ENCODE measurements around the gene PPP2R1B.

DNA sequence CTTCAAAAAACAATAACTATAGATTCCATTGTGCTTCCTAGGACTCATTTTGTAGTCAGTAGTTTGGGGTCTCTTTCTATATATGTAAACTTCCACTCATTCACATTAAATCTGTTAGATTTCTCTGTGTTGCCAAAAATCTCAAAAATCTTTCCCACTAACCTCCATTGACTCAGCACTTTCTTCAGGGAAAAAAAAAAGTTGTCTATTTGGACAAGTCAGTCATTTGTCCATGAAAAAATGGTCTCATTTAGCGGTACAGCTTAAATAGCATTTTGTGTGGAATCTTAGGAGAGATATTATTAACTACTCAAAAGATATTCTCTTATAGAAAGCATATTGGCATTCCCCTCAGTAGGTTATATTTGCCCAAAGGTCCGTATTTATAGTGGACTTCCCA lies 81.9 kb downstream of the PPP2R1B start:
- TF ChIP-seq, protein P1, sequence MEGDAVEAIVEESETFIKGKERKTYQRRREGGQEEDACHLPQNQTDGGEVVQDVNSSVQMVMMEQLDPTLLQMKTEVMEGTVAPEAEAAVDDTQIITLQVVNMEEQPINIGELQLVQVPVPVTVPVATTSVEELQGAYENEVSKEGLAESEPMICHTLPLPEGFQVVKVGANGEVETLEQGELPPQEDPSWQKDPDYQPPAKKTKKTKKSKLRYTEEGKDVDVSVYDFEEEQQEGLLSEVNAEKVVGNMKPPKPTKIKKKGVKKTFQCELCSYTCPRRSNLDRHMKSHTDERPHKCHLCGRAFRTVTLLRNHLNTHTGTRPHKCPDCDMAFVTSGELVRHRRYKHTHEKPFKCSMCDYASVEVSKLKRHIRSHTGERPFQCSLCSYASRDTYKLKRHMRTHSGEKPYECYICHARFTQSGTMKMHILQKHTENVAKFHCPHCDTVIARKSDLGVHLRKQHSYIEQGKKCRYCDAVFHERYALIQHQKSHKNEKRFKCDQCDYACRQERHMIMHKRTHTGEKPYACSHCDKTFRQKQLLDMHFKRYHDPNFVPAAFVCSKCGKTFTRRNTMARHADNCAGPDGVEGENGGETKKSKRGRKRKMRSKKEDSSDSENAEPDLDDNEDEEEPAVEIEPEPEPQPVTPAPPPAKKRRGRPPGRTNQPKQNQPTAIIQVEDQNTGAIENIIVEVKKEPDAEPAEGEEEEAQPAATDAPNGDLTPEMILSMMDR (IDR thresholded peaks at IDR 0.05) = no peak
- TF ChIP-seq POLR2A (IDR thresholded peaks at IDR 0.05) = no peak
- TF ChIP-seq EP300 (IDR thresholded peaks at IDR 0.05) = no peak
- TF ChIP-seq POLR2AphosphoS5 (IDR thresholded peaks at IDR 0.05) = no peak
